GM19239 (cell line): ENCODE measurements around the gene ADNP.
A peak's percentile ranks its signal among the peaks of the same experiment; 100 is the strongest.

Experiments used
- DNase-seq: peaks from one replicate; pipeline ENCODE4 v3.0.0; 2011; ENCODE audit warnings: low spot score; ENCODE audit not compliant: insufficient read length
- FAIRE-seq: peaks from 2 replicates; lab custom pipeline; 2011; peaks lifted over from hg19 to GRCh38; lab: Jason Lieb, UNC

Gene ADNP

GRCh38 chr20:50933589-50933988 lies 2.4 kb upstream of the ADNP start:
- no peak for DNase-seq

GRCh38 chr20:50932691-50933280 lies 1.5 kb upstream of the ADNP start:
- FAIRE-seq: no peak
- DNase-seq: no peak

More at GRCh38 chr20:50933589-50933988, 2.4 kb upstream of the ADNP start:
- no peak for FAIRE-seq

GRCh38 chr20:50932016-50932485 lies 814 bp upstream of the ADNP start:
- DNase-seq (no peak), FAIRE-seq (peak; percentile 18)

GRCh38 chr20:50930976-50931305 lies 296 bp downstream of the ADNP start:
- FAIRE-seq (no peak), DNase-seq (peak; percentile 36)

GRCh38 chr20:50930139-50930975 lies 880 bp downstream of the ADNP start:
- no peak for DNase-seq
- no peak for FAIRE-seq

- FAIRE-seq: peak; percentile 90
- DNase-seq: peak; percentile 72
Measured at GRCh38 chr20:50929299-50930138, 1.7 kb downstream of the ADNP start.

- no peak for DNase-seq
- no peak for FAIRE-seq
Measured at GRCh38 chr20:50928469-50928868, 2.8 kb downstream of the ADNP start.

GRCh38 chr20:50926530-50926929 lies 4.7 kb downstream of the ADNP start:
- DNase-seq: no peak
- no peak for FAIRE-seq

GRCh38 chr20:50924261-50924920 lies 6.8 kb downstream of the ADNP start:
- FAIRE-seq: no peak
- DNase-seq: no peak

GRCh38 chr20:50921803-50922501 lies 9.3 kb downstream of the ADNP start:
- FAIRE-seq: no peak
- no peak for DNase-seq

- no peak for DNase-seq
- FAIRE-seq: no peak
Measured at GRCh38 chr20:50920997-50921396, 10.2 kb downstream of the ADNP start.

- FAIRE-seq (no peak), DNase-seq (no peak)
Measured at GRCh38 chr20:50919567-50919966, 11.7 kb downstream of the ADNP start.

- peak; percentile 42 for FAIRE-seq
Measured at GRCh38 chr20:50918403-50918802, 12.8 kb downstream of the ADNP start.

GRCh38 chr20:50916934-50917333 lies 14.3 kb downstream of the ADNP start:
- DNase-seq (no peak), FAIRE-seq (no peak)

More at GRCh38 chr20:50918403-50918802, 12.8 kb downstream of the ADNP start:
- no peak for DNase-seq

- DNase-seq: no peak
- no peak for FAIRE-seq
Measured at GRCh38 chr20:50916257-50916656, 15.0 kb downstream of the ADNP start.

GRCh38 chr20:50915424-50915823 lies 15.8 kb downstream of the ADNP start:
- DNase-seq: no peak
- no peak for FAIRE-seq

- FAIRE-seq (no peak), DNase-seq (no peak)
Measured at GRCh38 chr20:50913690-50914375, 17.4 kb downstream of the ADNP start.

GRCh38 chr20:50911716-50912115 lies 19.5 kb downstream of the ADNP start:
- peak; percentile 33 for FAIRE-seq
- DNase-seq: no peak

GRCh38 chr20:50911030-50911429 lies 20.2 kb downstream of the ADNP start:
- DNase-seq (no peak), FAIRE-seq (no peak)
